Ishikawa (cell line): ENCODE data around the gene SHC4.

Source experiments
- CEBPB ChIP-seq: IDR thresholded peaks from 2 replicates; pipeline ENCODE4 v1.6.1; 2012
- CREB1 ChIP-seq: IDR thresholded peaks from 2 replicates; pipeline ENCODE4 v1.6.1; 2012; ENCODE audit warnings: low read depth
- EGR1 ChIP-seq: IDR thresholded peaks from 2 replicates; pipeline ENCODE4 v1.6.1; 2012
- EP300 ChIP-seq: IDR thresholded peaks from 2 replicates; pipeline ENCODE4 v1.6.1; 2012; ENCODE audit warnings: borderline replicate concordance
- FOXM1 ChIP-seq: IDR thresholded peaks from 2 replicates; pipeline ENCODE4 v1.6.1; 2012; ENCODE audit warnings: low read depth, borderline replicate concordance
- NFIC ChIP-seq: IDR thresholded peaks from 2 replicates; pipeline ENCODE4 v1.6.1; 2012
- RAD21 ChIP-seq: IDR thresholded peaks from 2 replicates; pipeline ENCODE4 v1.6.1; 2012; ENCODE audit warnings: low read depth
- TAF1 ChIP-seq: IDR thresholded peaks from 2 replicates; pipeline ENCODE4 v1.6.1; 2012; ENCODE audit warnings: low read depth, mild to moderate bottlenecking
- TCF12 ChIP-seq: IDR thresholded peaks from 2 replicates; pipeline ENCODE4 v1.6.1; 2012; ENCODE audit warnings: low read depth
- TEAD4 ChIP-seq: IDR thresholded peaks from 2 replicates; pipeline ENCODE4 v1.6.1; 2012
- YY1 ChIP-seq: IDR thresholded peaks from 2 replicates; pipeline ENCODE4 v1.6.1; 2012; ENCODE audit warnings: low read depth
- ZBTB7A ChIP-seq: IDR thresholded peaks from 2 replicates; pipeline ENCODE4 v1.6.1; 2012; ENCODE audit warnings: low read depth
- TF ChIP-seq, protein P1 (sequence below): IDR thresholded peaks from 2 replicates; pipeline ENCODE4 v1.6.1; 2012
- TF ChIP-seq, protein P2 (sequence below): IDR thresholded peaks from 2 replicates; pipeline ENCODE4 v1.6.1; 2012; ENCODE audit warnings: low read depth, mild to moderate bottlenecking
- TF ChIP-seq, protein P3 (sequence below): IDR thresholded peaks from 2 replicates; pipeline ENCODE4 v1.6.1; 2012

SHC4 gene

DNA sequence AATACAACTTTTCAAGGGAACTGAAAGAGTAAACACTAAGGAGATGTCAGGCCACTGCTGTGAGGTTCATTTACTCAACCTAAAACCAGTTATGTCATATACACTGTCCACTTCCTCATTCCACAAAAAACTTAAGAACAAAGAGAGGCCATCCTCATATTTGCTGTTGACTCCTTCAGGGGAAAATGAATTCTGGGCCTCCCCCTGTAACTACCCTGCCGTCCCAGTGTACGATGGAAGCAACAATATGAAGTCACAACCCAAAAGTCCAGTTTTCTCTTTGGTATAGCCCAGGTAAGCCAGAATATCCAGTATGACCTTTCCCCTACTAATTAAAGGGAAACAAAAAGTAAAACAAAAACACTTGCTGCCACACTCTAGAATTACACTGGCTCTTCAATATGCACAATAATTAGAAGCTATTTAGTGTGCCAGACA is 169.0 kb downstream of the SHC4 start:
- TF ChIP-seq, protein P1, sequence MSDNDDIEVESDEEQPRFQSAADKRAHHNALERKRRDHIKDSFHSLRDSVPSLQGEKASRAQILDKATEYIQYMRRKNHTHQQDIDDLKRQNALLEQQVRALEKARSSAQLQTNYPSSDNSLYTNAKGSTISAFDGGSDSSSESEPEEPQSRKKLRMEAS = no peak
- TF ChIP-seq, protein P2, sequence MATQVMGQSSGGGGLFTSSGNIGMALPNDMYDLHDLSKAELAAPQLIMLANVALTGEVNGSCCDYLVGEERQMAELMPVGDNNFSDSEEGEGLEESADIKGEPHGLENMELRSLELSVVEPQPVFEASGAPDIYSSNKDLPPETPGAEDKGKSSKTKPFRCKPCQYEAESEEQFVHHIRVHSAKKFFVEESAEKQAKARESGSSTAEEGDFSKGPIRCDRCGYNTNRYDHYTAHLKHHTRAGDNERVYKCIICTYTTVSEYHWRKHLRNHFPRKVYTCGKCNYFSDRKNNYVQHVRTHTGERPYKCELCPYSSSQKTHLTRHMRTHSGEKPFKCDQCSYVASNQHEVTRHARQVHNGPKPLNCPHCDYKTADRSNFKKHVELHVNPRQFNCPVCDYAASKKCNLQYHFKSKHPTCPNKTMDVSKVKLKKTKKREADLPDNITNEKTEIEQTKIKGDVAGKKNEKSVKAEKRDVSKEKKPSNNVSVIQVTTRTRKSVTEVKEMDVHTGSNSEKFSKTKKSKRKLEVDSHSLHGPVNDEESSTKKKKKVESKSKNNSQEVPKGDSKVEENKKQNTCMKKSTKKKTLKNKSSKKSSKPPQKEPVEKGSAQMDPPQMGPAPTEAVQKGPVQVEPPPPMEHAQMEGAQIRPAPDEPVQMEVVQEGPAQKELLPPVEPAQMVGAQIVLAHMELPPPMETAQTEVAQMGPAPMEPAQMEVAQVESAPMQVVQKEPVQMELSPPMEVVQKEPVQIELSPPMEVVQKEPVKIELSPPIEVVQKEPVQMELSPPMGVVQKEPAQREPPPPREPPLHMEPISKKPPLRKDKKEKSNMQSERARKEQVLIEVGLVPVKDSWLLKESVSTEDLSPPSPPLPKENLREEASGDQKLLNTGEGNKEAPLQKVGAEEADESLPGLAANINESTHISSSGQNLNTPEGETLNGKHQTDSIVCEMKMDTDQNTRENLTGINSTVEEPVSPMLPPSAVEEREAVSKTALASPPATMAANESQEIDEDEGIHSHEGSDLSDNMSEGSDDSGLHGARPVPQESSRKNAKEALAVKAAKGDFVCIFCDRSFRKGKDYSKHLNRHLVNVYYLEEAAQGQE = no peak
- TF ChIP-seq CREB1 (no peak), ZBTB7A (no peak), EP300 (no peak), EGR1 (no peak), RAD21 (no peak), CEBPB (no peak), FOXM1 (no peak), TCF12 (no peak)

DNA sequence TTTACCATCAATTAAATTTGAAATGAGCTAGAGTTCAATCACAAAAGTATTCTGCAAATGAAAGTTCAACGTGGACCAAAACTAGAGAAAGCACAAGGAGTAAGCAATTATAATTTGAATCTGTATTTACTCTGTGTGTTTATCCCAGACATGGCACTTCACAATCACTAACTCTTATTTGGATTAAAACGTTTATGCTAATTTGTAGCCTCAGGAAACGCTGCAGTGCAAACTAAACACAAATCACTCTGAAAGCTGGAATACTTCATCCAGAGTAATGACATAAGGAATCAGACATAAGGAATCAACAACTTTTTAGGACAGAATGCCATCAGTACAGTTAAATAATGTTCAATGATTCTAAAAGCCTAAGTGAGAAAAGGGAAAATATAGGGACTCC is 171.3 kb downstream of the SHC4 start:
- TF ChIP-seq YY1 (no peak), NFIC (no peak), ZBTB7A (no peak), RAD21 (no peak), TCF12 (no peak), EP300 (no peak), CEBPB (no peak), CREB1 (no peak), TEAD4 (no peak), FOXM1 (no peak), EGR1 (no peak), TAF1 (no peak)
- TF ChIP-seq, protein P2 = no peak
- TF ChIP-seq, protein P3, sequence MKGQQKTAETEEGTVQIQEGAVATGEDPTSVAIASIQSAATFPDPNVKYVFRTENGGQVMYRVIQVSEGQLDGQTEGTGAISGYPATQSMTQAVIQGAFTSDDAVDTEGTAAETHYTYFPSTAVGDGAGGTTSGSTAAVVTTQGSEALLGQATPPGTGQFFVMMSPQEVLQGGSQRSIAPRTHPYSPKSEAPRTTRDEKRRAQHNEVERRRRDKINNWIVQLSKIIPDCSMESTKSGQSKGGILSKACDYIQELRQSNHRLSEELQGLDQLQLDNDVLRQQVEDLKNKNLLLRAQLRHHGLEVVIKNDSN = no peak

DNA sequence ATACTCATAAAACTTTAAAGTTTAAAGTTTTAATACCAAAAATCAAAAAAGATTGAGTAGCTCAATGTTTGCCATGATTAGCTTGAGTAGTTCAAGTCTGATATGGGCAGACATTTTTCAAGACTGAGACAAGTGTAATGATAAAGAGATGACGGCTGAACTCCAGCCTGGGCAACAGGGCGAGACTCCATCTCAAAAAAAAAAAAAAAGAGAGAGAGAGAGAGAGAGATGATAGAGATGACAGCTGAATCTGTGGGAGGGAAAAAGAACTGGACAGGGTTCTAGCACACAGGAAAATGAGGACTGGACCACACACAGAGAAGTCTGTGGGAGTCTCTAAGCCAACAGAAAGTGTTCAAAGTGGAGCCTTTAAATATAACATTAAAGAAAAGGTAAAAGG is 178.0 kb downstream of the SHC4 start:
- no peak for TF ChIP-seq EP300
- TF ChIP-seq YY1 = no peak
- no peak for TF ChIP-seq CEBPB
- TF ChIP-seq TEAD4 = no peak
- TF ChIP-seq, protein P2 = no peak
- TF ChIP-seq ZBTB7A = no peak
- no peak for TF ChIP-seq TAF1

DNA sequence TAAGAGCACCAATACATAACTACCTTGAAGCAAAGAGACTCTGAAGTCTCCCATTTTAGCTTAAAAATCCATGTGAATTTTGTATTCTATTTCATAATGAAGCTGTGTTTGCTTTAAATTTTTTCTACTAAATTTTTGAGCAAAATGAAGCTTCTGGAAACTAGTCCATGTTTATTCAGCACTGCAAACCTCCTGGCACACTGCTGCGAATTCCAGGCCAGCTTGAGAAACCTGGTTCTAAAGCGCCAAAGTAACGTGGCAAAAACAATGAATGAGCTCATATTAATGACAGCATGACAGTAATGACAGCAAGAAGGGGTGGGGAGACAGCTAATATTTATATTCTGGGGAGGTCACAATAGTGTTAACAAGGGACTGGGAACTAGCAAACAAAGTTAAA is 178.5 kb downstream of the SHC4 start:
- TF ChIP-seq FOXM1 = no peak
- TF ChIP-seq, protein P2 = no peak
- no peak for TF ChIP-seq RAD21
- no peak for TF ChIP-seq EP300
- no peak for TF ChIP-seq EGR1
